Dedifferentiated amniotic fluid mesenchymal stem cell (primary cell): Measurements from ENCODE around the gene AP5Z1.
"Not testable (repeated sequence)": the region's sequence is repeated elsewhere in the genome, so short reads cannot be mapped to it uniquely, and the experiment has no call there.

Source experiments
- DNase-seq: peaks from one replicate; pipeline ENCODE4 v3.0.0-alpha.2; 2016; ENCODE audit errors: extremely low spot score

The AP5Z1 gene

GRCh38 chr7:4802577-4802976 lies 27.2 kb downstream of the AP5Z1 start:
- not testable (repeated sequence) for DNase-seq

GRCh38 chr7:4803397-4804241 lies 28.2 kb downstream of the AP5Z1 start:
- DNase-seq: no peak

- no peak for DNase-seq
Observed at GRCh38 chr7:4805110-4805983, 29.9 kb downstream of the AP5Z1 start.

- no peak for DNase-seq
Observed at GRCh38 chr7:4805984-4806300, 30.5 kb downstream of the AP5Z1 start.

GRCh38 chr7:4806983-4807597 lies 31.7 kb downstream of the AP5Z1 start:
- DNase-seq: no peak

- no peak for DNase-seq
Observed at GRCh38 chr7:4807598-4808016, 32.2 kb downstream of the AP5Z1 start.

- no peak for DNase-seq
Observed at GRCh38 chr7:4808026-4808425, 32.6 kb downstream of the AP5Z1 start.

GRCh38 chr7:4808565-4808964 lies 33.1 kb downstream of the AP5Z1 start:
- no peak for DNase-seq

- no peak for DNase-seq
Observed at GRCh38 chr7:4809091-4809591, 33.7 kb downstream of the AP5Z1 start.

- DNase-seq: no peak
Observed at GRCh38 chr7:4809666-4810065, 34.2 kb downstream of the AP5Z1 start.

GRCh38 chr7:4814433-4814832 lies 39.0 kb downstream of the AP5Z1 start:
- DNase-seq: no peak

GRCh38 chr7:4815121-4815520 lies 39.7 kb downstream of the AP5Z1 start:
- no peak for DNase-seq

- DNase-seq: no peak
Observed at GRCh38 chr7:4815609-4816418, 40.4 kb downstream of the AP5Z1 start.

GRCh38 chr7:4816419-4817080 lies 41.1 kb downstream of the AP5Z1 start:
- DNase-seq: no peak

GRCh38 chr7:4817178-4817901 lies 41.9 kb downstream of the AP5Z1 start:
- no peak for DNase-seq

GRCh38 chr7:4818000-4818794 lies 42.8 kb downstream of the AP5Z1 start:
- DNase-seq: no peak

- no peak for DNase-seq
Observed at GRCh38 chr7:4819560-4820404, 44.4 kb downstream of the AP5Z1 start.

- no peak for DNase-seq
Observed at GRCh38 chr7:4820405-4820966, 45.1 kb downstream of the AP5Z1 start.
